HG03575 (cell line): ENCODE data around the gene C20orf141.
"Not testable (repeated sequence)": the region's sequence is repeated elsewhere in the genome, so short reads cannot be mapped to it uniquely, and the experiment has no call there.

ENCODE experiments used
- ATAC-seq: cut with Tn5 transposase; IDR thresholded peaks from one replicate; pipeline ENCODE4 v1.9.1; 2021; ENCODE audit not compliant: unreplicated experiment, insufficient number of reproducible peaks, low FRiP score; ENCODE audit errors: extremely low read depth

Gene C20orf141

DNA sequence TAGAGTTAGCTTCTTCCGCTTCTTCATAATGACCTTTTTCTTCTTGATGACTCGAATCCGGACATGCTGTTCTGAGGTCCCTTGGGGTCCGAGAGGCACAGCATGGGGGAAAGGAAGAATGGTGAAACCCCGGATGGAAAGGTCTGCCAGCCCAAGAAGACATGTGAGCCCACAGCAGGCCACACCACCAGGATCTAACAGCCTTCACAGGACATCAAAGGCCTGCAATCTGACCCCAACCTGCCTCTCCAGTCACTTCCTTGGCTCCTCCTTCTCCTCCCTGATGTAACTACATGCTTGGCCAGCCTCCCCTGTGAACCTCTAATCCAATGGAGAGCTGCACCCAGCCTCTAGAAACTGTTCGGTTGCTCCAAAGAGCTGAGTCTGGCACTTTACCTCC lies 16.0 kb upstream of the C20orf141 start:
- ATAC-seq: no peak

DNA sequence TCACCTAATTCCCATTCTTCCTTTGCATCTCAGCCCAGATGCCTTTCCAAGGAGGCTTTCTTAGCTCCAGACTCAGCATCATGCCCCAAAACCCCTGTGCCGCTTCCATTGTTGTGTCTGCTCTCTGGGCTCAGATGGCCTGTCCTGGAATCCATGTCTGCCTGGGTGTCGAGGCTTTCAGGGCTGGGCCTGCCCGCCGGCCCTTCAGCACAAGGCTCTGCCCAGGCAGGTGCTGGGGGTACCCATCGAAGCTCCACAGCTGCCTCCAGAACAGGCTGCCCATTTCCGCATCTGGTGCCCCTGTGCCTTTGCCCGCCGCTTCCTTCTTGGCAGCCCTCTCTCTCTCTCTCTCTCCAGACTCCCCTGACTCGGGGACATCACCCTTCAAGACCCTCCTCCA lies 15.5 kb upstream of the C20orf141 start:
- ATAC-seq: no peak

DNA sequence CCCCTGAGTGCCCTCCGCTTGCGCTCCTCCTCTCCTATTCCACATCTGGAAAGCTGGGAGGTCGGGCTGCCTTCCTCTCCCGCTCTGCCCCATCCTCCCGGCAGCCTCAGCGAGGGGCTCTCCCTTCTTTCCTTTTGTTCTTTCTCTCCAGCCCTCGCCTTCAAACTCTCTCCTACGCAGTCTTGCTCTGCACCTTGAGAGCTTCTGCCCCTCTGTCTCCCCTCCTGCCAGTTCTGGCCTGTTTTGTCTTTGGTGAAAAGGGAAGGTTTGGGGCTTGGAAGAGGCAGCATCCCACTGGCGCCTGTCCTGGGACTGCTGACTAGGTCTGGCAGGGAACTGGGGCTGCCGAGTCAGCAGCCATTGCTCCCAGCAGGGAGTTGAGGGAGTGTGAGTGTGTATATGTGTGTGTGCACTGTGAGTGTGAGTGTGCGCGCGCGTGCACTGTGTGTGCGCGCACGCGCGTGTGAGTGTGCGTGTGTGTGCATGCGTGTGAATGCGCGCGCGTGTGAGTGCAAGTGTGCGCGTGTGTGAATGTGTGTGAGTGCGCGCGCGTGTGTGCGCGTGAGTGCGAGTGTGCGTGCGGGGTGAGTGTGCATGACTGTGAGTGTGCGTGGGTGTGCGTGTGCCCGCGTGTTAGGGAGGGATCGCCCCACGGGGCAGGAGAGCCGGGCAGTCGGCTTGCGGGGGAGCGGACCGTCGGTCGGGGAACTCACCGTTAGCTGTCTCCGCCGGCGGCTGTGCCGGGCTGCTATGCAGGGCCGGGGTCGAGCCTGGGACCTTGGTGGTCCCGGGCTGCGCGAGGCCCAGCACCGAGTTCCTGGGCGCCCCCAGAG lies 14.9 kb upstream of the C20orf141 start:
- no peak for ATAC-seq

DNA sequence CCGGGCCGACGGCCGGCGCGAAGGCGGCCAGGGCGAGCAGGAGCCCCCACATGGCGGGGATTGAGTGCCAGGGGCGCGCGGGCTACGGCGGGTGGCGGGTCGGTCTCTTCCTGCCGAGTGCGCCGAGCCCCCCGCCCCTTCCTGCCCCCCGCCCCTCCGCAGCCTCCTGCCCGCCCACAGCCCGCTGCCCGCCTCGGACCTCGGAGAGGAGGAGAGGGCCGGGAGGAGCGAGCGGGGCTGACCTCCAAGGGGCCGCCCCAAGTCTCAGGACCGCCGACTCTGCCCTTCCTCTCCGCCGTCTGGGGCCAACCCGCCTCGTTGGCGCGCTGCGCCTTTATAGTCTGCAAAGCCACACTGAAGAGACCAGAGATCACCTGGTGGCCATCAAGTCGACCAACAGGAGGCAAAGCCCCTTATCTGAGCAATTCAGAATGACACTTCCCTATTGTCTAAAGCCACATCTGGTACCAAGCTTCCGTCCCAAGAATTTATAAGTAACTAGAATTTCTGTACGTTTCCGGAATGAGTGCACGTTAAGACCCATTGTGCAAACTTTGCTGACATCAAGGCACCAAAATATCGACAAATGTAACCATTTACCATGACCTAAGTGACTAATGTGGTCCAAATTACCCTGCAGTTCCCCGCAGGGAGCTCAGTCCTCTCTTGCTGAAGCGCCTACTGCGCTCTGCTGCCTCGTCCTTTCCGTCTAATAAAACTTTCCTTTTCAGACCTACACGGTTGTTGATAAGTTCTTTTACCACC lies 14.1 kb upstream of the C20orf141 start, which contains the start of gene CPXM1:
Gene CPXM1 (minus strand): TSS at position 107 of the 765 bp plus-strand sequence. CDS start 55 bp downstream, at position 52.
- ATAC-seq: no peak

DNA sequence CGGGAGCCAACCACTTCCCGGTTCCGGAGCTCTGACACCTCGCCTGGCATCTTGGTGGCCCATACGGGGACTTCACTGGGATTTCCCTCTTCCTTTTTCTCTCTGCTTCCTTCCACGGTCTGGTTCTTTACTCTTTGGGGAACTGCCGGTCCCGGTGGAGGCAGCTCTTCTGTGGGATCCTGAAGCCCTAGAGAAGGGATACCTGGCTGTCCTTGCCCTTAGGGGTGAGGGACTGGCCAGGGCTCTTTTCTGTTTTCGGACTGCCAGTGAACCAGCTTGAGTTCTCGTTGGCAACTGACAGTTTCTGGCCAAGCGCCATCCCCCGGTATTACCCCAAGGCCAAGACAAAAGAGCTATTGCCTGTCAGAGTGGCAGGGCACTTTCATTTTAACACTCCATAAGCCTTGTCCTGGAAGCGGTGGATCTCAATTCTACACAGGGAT lies 13.5 kb upstream of the C20orf141 start:
- no peak for ATAC-seq

DNA sequence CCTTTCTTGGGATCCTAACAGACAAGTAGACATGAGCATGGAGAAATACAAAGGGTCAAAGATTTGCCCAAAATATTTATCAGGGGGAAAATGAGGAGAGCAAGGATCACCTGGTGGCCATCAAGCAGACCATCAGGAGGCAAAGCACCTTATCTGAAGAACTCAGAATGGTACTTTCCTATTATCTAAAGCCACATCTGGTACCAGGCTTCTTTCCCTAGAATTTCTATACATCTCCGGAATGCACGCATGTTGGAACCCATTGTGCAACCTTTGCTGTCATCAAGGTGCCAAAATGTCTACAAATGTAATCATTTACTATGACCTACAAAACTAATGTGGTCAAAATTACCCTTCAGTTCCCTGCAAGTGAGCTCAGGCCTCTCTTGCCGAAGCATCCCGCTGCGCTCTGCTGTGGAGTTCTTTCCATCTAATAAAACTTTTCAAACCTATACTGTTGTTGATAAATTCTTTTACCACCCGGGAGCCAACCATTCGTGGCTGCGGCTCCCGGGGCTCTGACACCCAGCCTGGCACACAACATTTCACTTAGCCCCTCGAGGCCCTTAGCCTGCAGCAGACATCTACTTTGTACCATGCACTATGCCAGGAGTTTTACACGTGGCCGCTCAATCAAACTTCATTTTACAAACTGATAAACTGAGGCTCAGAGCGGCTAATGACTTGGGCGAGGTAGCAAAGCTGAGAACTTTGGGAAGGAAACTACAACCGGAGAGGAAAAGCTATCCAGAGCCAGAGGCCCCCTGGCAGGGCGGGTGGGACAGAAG lies 10.6 kb upstream of the C20orf141 start:
- no peak for ATAC-seq

DNA sequence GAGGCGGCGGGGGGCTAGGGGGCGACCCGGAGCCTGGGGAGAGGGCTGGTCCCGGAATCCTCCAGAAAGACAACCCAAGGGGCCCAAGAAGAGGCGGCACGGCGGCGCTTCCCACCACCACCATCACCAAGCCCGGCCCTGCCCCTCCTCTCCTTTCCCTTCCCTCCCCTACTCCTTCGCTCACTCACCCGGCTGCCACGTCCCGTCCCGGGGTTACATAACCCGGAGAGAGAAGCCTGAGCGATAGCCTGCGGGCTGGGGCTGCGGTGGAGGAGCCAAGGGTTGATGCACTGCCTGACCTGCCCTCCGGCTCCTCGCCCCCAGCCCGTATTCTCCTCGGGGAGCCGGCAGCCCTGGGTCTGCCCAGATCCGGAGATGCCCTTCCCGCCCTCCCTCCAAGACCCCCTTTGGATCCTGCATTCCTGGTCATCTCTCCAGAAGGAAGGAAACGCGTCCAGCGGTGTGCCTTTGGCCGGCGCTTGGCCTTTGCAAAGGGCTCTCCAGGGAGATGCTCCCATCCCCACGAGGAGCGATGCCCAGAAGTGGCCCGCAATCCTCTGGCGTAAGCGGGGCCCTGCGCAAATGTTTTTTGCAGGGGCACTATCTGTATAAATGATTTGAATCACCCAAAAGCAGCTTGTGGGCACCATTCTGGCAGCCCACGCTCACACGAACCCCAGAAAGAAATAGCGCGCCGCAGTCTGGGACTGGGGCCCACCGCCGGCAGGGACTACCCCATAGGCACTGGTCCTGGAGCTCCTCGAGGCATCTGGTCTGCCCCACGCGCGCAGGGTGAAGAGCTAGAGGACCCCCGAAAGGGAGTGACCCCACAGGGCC lies 9.7 kb upstream of the C20orf141 start:
- ATAC-seq: no peak

DNA sequence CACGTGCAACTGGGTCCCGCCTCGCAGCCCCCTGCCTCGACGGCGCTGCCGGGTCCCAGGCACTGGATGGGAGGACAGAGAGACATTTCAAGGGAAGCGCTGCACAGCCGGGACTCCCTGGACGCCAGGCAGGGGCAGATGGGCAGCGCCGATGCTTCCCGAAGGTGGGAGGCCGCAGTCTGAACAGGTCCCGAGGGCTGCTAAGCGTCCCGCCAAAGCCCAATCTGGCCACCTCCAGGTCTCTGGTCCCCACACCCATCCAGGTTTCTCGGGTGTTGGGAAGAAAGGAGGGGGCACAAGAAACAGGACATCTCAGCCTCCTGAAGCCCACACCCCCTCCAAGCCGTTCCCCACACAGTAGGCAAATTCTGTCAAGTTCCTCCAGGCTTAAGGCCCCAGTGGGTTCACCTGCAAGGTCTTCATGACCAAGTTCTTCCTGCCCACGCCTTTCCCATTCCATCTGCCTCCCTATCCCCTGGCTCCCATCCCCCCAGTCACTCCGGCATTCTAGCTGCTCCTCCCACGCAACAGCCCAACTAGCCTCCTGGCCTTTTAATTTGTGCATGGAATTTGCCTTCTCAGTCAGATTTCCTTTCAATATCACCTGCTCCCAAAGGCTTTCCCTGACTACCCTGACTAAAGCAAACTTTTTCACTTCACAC lies 9.0 kb upstream of the C20orf141 start:
- no peak for ATAC-seq

DNA sequence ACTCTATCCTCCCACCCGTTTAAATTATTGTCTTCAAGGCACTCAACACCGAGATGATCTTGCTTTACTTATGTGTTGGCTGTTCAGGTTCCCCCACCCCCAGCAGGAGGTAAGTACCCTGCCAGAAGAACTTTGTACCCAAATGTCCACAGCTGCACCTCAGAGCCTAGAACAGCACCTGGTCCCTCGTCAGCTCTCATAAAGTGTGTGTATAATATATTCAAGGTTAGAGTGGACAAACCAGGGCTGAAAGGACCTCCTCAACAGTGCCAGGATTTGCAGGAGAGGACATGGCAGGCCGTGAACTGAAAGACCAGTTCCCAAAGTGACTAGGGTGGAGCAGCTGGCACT lies 8.5 kb upstream of the C20orf141 start:
- ATAC-seq: no peak

DNA sequence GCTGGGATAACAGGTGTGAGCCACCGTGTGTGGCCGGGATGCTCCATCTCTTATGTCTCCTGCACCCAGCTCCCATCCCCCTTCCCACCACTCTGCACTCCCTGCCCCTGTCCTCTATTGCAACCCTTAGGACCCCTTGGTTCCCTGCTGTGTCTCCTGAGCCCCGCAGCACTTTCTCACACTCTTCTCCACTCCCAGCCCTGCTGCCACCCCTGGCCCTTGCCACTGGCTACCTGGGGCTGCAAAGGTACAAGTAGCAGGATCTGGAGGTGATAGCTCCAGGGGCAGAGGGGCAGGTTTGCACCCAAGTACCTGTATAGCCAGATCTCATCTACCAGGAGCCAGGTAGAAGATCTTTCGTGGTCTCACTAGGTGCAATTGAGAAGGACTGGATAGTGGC lies 7.8 kb upstream of the C20orf141 start:
- ATAC-seq: no peak

DNA sequence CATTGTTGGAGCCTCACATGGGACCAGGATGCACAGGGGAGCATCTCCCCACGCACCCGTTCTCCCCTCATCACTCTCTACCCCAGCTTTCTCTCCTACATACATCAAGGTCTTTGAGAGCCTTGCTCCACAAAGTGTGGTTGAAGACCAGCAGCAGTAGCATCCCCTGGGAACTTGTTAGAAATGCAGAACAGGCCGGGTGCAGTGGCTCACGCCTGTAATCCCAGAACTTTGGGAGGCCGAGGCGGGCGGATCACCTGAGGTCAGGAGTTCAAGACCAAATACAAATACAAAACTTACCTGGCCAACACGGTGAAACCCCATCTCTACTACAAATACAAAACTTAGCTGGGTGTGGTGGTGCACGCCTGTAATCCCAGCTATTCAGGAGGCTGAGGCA lies 6.9 kb upstream of the C20orf141 start:
- not testable (repeated sequence) for ATAC-seq

DNA sequence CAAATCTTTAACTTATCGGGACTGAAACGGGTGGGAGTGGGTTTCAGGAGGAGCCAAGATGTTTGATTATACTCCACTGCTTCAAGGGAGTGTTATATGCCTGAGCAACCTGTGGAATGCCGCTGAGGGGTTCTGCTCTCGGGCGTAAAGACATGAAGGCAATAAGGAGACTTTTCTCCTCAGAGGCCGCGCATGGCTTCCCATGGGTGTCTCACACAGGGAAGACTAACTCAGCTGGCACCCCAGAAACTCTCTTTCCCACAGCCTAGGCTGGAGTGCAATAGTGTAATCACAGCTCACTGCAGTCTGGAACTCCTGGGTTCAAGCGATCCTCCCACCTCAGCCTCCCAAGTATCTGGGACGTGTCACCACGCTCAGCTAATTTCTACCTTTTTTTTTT lies 5.1 kb upstream of the C20orf141 start:
- no peak for ATAC-seq

DNA sequence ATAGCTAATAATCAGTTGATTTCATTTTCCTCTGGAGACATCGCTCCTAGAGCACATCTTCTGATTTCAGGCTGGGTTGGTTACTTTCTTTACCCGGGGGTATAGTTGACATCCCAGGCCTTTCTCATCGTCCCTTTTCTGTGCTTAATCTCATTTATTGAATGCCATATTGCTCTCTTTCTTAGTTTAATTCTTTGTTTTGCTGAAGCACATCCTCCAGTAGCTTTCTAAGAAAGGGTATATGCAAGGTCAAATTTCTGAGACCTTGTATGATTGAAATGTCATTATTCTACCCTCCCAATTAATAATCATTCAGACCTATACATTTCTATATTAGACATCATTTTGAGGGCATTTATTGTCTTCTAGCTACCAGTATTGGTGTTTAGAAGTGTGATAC lies 2.6 kb upstream of the C20orf141 start:
- no peak for ATAC-seq

DNA sequence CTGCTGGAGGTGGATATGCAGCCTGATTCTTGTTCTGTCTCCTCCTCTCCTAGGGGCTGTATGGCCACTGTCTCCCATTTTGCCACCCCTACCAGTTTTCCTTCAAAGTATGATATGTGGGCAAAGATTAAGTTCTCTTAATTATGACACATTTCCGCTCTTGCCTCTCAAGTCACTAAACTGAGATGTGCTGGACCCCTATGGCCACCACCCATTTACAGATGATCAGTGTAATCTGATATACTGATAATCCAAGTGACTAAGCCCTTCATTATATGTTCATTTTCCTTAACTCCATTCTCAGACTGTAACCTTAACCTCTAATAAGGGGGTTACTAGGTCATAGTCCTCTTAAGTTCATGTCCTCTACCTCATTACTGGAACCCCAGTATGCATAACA lies 711 bp upstream of the C20orf141 start:
- ATAC-seq: no peak

DNA sequence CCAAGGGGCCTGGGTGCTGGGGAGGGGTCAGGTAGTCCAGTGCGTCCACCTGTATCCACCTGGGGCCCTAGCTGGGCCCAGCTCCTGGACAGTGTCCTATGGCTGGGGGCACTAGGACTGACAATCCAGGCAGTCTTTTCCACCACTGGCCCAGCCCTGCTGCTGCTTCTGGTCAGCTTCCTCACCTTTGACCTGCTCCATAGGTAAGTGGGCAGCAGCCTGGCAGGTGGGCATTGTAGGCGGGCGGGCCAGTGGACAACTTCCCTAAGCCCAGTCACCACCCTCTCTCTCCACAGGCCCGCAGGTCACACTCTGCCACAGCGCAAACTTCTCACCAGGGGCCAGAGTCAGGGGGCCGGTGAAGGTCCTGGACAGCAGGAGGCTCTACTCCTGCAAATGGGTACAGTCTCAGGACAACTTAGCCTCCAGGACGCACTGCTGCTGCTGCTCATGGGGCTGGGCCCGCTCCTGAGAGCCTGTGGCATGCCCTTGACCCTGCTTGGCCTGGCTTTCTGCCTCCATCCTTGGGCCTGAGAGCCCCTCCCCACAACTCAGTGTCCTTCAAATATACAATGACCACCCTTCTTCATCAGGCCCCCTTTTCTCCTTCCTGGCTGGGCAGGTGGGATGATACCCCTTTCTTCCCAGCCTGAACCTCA lies 584 bp downstream of the C20orf141 start:
- ATAC-seq: no peak

DNA sequence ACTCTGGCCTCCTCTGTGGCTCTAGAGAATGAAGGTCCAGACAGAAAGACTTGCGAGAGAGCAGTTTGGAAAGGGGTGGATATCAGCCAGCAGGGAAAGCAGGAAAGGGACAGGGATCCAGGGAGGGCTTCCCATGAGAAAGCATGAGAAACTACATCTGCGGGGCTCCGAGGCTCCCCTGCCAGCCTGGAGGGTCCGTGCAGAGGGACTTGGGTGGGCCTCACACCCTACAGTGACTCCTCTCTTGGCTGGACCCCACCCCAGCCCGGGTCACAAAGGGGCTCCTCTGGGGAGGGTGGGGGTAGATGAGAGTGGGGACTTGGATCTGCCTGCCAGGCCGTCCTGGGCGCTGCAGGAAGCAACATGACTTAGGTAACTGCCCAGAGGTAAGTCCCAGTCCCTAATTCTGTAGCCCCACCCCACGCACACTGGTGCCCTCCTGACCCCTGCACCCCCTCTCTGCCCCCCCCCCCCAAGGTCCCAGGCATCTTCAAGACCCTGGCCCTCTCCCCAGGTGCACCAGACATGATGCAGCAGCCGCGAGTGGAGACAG lies 1.3 kb downstream of the C20orf141 start, which contains the start of gene TMEM239:
Gene TMEM239 (plus strand): TSS at position 335 of the 553 bp plus-strand sequence. CDS start 191 bp downstream, at position 526.
- no peak for ATAC-seq

DNA sequence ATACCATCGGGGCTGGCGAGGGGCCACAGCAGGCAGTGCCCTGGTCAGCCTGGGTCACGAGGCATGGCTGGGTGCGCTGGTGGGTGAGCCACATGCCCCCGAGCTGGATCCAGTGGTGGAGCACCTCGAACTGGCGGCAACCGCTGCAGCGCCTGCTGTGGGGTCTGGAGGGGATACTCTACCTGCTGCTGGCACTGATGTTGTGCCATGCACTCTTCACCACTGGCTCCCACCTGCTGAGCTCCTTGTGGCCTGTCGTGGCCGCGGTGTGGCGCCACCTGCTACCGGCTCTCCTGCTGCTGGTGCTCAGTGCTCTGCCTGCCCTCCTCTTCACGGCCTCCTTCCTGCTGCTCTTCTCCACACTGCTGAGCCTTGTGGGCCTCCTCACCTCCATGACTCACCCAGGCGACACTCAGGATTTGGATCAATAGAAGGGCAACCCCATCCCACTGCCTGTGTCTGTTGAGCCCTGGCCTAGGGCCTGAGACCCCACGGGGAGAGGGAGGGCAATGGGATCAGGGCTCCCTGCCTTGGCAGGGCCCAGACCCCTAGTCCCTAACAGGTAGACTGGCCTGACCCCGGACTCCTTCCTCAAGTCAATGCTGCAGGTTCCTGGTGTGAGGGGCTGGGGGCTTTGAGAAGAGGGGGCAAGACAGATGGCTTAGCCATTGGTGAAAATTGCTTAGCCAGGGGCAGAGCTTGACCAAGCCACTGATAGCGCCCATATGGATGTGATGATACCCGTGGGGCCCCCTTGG lies 2.0 kb downstream of the C20orf141 start:
- ATAC-seq: no peak
